PC-9 (cell line): Measurements from ENCODE around the gene GCFC2. TPM values are rescaled to one million over a fixed set of nuclear protein-coding genes. Genes with fewer than 3 reads are reported as not detected.
A peak's percentile ranks its signal among the peaks of the same experiment; 100 is the strongest.

Experiments used
- Bru-seq: library from RNA; stranded (reverse); fragments of 400-500 nt; gene quantifications from one replicate; lab custom pipeline; 2021; lab: Mats Ljungman, UMichigan
- BruChase-seq, 2 experiments: library from RNA; stranded (reverse); fragments of 400-500 nt; gene quantifications; one replicate each; lab custom pipeline; 2021; lab: Mats Ljungman, UMichigan
- BruUV-seq: library from RNA; stranded (reverse); fragments of 400-500 nt; replicated peaks from 2 replicates; lab custom pipeline; 2021; lab: Mats Ljungman, UMichigan
- CTCF ChIA-PET: fragments of 300-600 bp; sonication (Branson Sonifier 250); formaldehyde crosslinking; loops from one replicate; lab custom pipeline; 2022; ENCODE audit warnings: antibody characterized with exemption; lab: Charles Lee
- POLR2A ChIA-PET: fragments of 300-600 bp; sonication (Branson Sonifier 250); formaldehyde crosslinking; loops from one replicate; lab custom pipeline; 2022; ENCODE audit warnings: antibody characterized with exemption; ENCODE audit not compliant: unreplicated experiment; lab: Charles Lee
- DNase-seq, 2 experiments: peaks; one replicate each; pipeline versions ENCODE4 v3.0.0 to v3.0.0-alpha.2; 2015 to 2022; ENCODE audit warnings: mixed read lengths in 1 of 2
- H2AFZ ChIP-seq: fragments of 200-600 bp; sonication (generic); 2 replicates; pipeline ENCODE4 v1.8.1; 2017; ENCODE audit warnings: antibody characterized with exemption
- H3F3A ChIP-seq: fragments of 200-600 bp; sonication (generic); 2 replicates; pipeline ENCODE4 v1.8.1; 2017; ENCODE audit warnings: antibody characterized with exemption, mild to moderate bottlenecking, low read depth; ENCODE audit not compliant: insufficient read depth
- H3K27ac ChIP-seq: fragments of 200-600 bp; sonication (generic); 2 replicates; pipeline ENCODE4 v1.6.1; 2016; ENCODE audit warnings: mixed run types
- H3K27me3 ChIP-seq: fragments of 200-600 bp; sonication (generic); 2 replicates; pipeline ENCODE4 v1.6.1; 2016; ENCODE audit warnings: low read depth, mixed run types; ENCODE audit not compliant: insufficient read depth
- H3K36me3 ChIP-seq: fragments of 200-600 bp; sonication (generic); 2 replicates; pipeline ENCODE4 v1.6.1; 2016; ENCODE audit warnings: low read depth, mixed run types
- H3K4me1 ChIP-seq: fragments of 200-600 bp; sonication (generic); replicated peaks from 2 replicates; pipeline ENCODE4 v1.6.1; 2016; ENCODE audit warnings: mixed run types; ENCODE audit not compliant: insufficient read depth
- H3K4me2 ChIP-seq: fragments of 200-600 bp; sonication (generic); 2 replicates; pipeline ENCODE4 v1.6.1; 2017; ENCODE audit warnings: mixed run types
- H3K4me3 ChIP-seq: fragments of 200-600 bp; sonication (generic); 2 replicates; pipeline ENCODE4 v1.6.1; 2016; ENCODE audit warnings: mixed run types
- H3K79me2 ChIP-seq: fragments of 200-600 bp; sonication (generic); 2 replicates; pipeline ENCODE4 v1.6.1; 2017; ENCODE audit warnings: low read depth, mixed run types
- H3K9me2 ChIP-seq: fragments of 200-600 bp; sonication (generic); 2 replicates; pipeline ENCODE4 v1.8.1; 2017; ENCODE audit warnings: mild to moderate bottlenecking; ENCODE audit not compliant: insufficient read depth
- H3K9me3 ChIP-seq: fragments of 200-600 bp; sonication (generic); 2 replicates; pipeline ENCODE4 v1.8.1; 2016; ENCODE audit warnings: low read depth; ENCODE audit not compliant: insufficient read depth
- H4K20me1 ChIP-seq: fragments of 200-600 bp; sonication (generic); 2 replicates; pipeline ENCODE4 v1.8.1; 2017; ENCODE audit not compliant: insufficient read depth
- EZH2 ChIP-seq: fragments of 200-600 bp; sonication (generic); IDR thresholded peaks from 2 replicates; pipeline ENCODE4 v1.8.0; 2017; ENCODE audit warnings: antibody characterized with exemption, low read depth
- intact Hi-C: fragments of 100-400 bp; cut with micrococcal nuclease; formaldehyde crosslinking; loops from one replicate; pipeline ENCODE4 v1.10.0; 2022; ENCODE audit not compliant: unreplicated experiment
- long read RNA-seq: library from polyadenylated mRNA; stranded (forward); transcript quantifications from one replicate; pipeline ENCODE4 v2.0.0, GENCODE V29; 2022
- total RNA-seq: library from RNA; stranded (reverse); gene quantifications from 2 replicates; pipeline ENCODE4 v1.2.3, GENCODE V29; 2021
- TF ChIP-seq, protein P1 (sequence below): fragments of 200-600 bp; sonication (generic); conservative IDR thresholded peaks from 2 replicates; pipeline ENCODE4 v1.6.1; 2017; ENCODE audit warnings: mixed run types, antibody characterized with exemption, mild to moderate bottlenecking, moderate library complexity

The GCFC2 gene
- total RNA-seq (15.7 and 20.0 TPM in 2 replicates), Bru-seq, nascent RNA (percentile 64 among the genes with signal in this experiment), BruChase-seq, experiment 1, labeled RNA remaining after a 2-hour chase (percentile 68 among the genes with signal in this experiment), BruChase-seq, experiment 2, labeled RNA remaining after a 6-hour chase (percentile 55 among the genes with signal in this experiment)
- long read RNA-seq, full-length matches to known transcripts = 15 of 32 reads
- long read RNA-seq, partial matches to known transcripts = 2 of 32 reads
- long read RNA-seq, other reads (novel, unspliced or antisense) = 15 of 32 reads

DNA sequence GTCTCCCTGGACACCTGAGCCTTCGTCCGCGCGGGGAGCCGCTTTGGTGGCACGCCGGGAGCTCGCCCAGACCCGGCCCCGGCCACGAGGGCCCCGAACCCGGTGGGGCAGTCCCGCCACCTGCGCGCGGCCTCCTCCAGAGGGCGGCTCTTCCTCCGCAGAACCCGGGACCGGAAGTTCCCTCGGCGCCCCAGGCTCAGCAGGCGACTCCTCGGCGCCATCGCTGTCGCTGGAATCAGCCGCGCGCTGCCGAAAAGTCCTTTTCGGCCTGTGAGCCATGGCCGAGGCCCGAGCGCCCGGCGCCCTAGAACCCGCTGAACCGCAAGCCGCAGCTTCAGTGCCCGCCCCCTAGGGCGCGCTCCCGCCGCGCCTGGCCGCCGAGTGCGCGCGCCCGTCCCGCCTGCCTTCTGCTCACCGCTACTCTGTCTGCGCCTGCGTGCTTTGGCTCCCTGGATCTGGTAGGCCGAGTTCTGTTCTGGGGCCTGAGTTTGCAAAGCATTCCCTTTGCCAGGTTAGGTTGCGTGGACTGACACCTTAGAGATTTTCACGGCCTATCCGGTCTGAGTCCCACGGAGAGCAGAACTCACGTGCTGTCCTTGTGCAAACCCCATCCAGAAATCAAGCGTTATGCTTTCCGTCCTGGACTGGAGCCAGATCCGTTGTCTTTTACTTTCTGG, at the start of gene GCFC2:
GCFC2 (minus strand) TSS at position 339 of the 677 bp plus-strand sequence; CDS start at position 279, 60 bp downstream.
- no TSS peak for BruUV-seq
- CTCF ChIA-PET = no interaction called here
- Histone ChIP-seq H2AFZ (peak within 1 kb of the TSS; percentile 95), H3F3A (peaks cover 11% of the 10 kb centered on the region), H3K4me3 (peak within 1 kb of the TSS; percentile 69), H3K4me2 (peak within 1 kb of the TSS; percentile 94), H3K79me2 (peaks cover 36% of the 10 kb centered on the region), H3K9me2 (no peaks in the 10 kb centered on the region), H4K20me1 (no peaks in the 10 kb centered on the region), H3K4me1 (peaks cover 28% of the 10 kb centered on the region), H3K27ac (peak within 1 kb of the TSS; percentile 68), H3K9me3 (no peaks in the 10 kb centered on the region), H3K36me3 (no peaks in the 10 kb centered on the region), H3K27me3 (no peaks in the 10 kb centered on the region)
- TF ChIP-seq, protein P1, sequence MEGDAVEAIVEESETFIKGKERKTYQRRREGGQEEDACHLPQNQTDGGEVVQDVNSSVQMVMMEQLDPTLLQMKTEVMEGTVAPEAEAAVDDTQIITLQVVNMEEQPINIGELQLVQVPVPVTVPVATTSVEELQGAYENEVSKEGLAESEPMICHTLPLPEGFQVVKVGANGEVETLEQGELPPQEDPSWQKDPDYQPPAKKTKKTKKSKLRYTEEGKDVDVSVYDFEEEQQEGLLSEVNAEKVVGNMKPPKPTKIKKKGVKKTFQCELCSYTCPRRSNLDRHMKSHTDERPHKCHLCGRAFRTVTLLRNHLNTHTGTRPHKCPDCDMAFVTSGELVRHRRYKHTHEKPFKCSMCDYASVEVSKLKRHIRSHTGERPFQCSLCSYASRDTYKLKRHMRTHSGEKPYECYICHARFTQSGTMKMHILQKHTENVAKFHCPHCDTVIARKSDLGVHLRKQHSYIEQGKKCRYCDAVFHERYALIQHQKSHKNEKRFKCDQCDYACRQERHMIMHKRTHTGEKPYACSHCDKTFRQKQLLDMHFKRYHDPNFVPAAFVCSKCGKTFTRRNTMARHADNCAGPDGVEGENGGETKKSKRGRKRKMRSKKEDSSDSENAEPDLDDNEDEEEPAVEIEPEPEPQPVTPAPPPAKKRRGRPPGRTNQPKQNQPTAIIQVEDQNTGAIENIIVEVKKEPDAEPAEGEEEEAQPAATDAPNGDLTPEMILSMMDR = peak; percentile 47; the same call in 1 of the 2 replicates
- TF ChIP-seq EZH2 = no peak
- intact Hi-C loops = no loop called here
- POLR2A ChIA-PET = interaction anchor here (0.6 to 0.7 kb wide), 2 partner anchors 22 to 104 kb away, joined by 3 read pairs; no protein-coding TSS in a partner anchor
- peak; percentile 68 to 85 for DNase-seq

DNA sequence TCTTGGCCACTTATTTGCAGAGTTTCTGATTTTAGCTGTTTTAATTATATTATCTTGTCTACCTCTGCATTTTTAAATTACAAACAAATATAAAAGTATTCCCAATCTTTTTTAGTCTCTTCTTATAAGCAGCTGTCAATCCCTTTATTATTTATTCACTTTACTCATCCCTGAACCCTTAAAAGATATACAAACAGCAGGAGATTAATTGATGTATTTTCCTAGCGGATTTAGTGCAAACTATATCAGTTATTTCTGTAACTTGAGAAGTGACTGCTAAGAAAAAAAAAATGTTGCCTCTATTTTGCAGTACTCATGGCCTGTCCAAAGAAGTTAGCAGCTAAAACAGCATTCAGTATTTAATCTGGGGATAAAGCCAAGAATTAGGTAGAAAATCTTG, 42.1 kb upstream of the GCFC2 start:
- Histone ChIP-seq H3K4me1 (no peaks in the 10 kb centered on the region), H3K27ac (no peak overlapping the region), H4K20me1 (no peaks in the 10 kb centered on the region), H3F3A (no peaks in the 10 kb centered on the region), H3K9me3 (no peaks in the 10 kb centered on the region), H2AFZ (no peak overlapping the region), H3K36me3 (no peaks in the 10 kb centered on the region), H3K79me2 (no peaks in the 10 kb centered on the region), H3K4me3 (no peak overlapping the region), H3K4me2 (no peak overlapping the region), H3K9me2 (no peaks in the 10 kb centered on the region), H3K27me3 (peaks cover 4% of the 10 kb centered on the region; the same call in 1 of the 2 replicates)
- no TSS peak for BruUV-seq
- no peak for DNase-seq
- ChIA-PET CTCF (no interaction called here), POLR2A (no interaction called here)
- intact Hi-C loops = no loop called here
- TF ChIP-seq, protein P1 = no peak
- no peak for TF ChIP-seq EZH2

GRCh38 chr2:75751824-75752468, 41.2 kb upstream of the GCFC2 start:
- BruUV-seq = no TSS peak
- CTCF ChIA-PET = no interaction called here
- H3K4me3 ChIP-seq = no peak overlapping the region
- H3K4me2 ChIP-seq = no peak overlapping the region
- no peak for DNase-seq
- intact Hi-C loops = no loop called here
- H3F3A ChIP-seq = no peaks in the 10 kb centered on the region
- H3K27me3 ChIP-seq = peaks cover 4% of the 10 kb centered on the region; the same call in 1 of the 2 replicates
- no peaks in the 10 kb centered on the region for H4K20me1 ChIP-seq
- TF ChIP-seq, protein P1 = no peak
- no peak for TF ChIP-seq EZH2
- no peak overlapping the region for H2AFZ ChIP-seq
- H3K9me2 ChIP-seq = no peaks in the 10 kb centered on the region
- H3K9me3 ChIP-seq = no peaks in the 10 kb centered on the region
- no peaks in the 10 kb centered on the region for H3K4me1 ChIP-seq
- POLR2A ChIA-PET = no interaction called here
- no peaks in the 10 kb centered on the region for H3K36me3 ChIP-seq
- H3K27ac ChIP-seq = no peak overlapping the region
- H3K79me2 ChIP-seq = no peaks in the 10 kb centered on the region
